Osteoblast (primary cell): ENCODE measurements around the gene GAS6. TPM values are rescaled to one million over a fixed set of nuclear protein-coding genes. Genes with fewer than 3 reads are reported as not detected.

Experiments
- DNase-seq: peaks from one replicate; pipeline ENCODE4 v3.0.0; 2011; ENCODE audit warnings: low spot score, mixed read lengths; ENCODE audit not compliant: insufficient read length; ENCODE audit errors: missing footprints
- H2AFZ ChIP-seq: 2 replicates; pipeline ENCODE4 v1.6.0; 2011; ENCODE audit warnings: mild to moderate bottlenecking, low read length
- H3K27ac ChIP-seq: 2 replicates; pipeline ENCODE4 v1.5.1; 2011; ENCODE audit warnings: mild to moderate bottlenecking, low read depth, low read length, moderate library complexity
- H3K27me3 ChIP-seq: 2 replicates; pipeline ENCODE4 v1.6.0; 2012; ENCODE audit warnings: mild to moderate bottlenecking, control low read depth, inconsistent platforms, low read length, moderate library complexity; ENCODE audit not compliant: insufficient read depth
- H3K36me3 ChIP-seq: 2 replicates; pipeline ENCODE4 v1.5.1; 2011; ENCODE audit warnings: mild to moderate bottlenecking, low read length, control low read depth, moderate library complexity; ENCODE audit not compliant: insufficient read depth
- H3K4me1 ChIP-seq: 2 replicates; pipeline ENCODE4 v1.5.1; 2011; ENCODE audit warnings: mild to moderate bottlenecking, low read length, control low read depth, moderate library complexity; ENCODE audit not compliant: insufficient read depth
- H3K4me2 ChIP-seq: 2 replicates; pipeline ENCODE4 v1.6.0; 2011; ENCODE audit warnings: mild to moderate bottlenecking, low read length; ENCODE audit not compliant: insufficient read depth
- H3K4me3 ChIP-seq: fragments of 200-600 bp; sonication (generic); 3 replicates; pipeline ENCODE4 v1.5.1; 2012; ENCODE audit warnings: mild to moderate bottlenecking, low read length, inconsistent platforms; ENCODE audit not compliant: insufficient read depth
- H3K79me2 ChIP-seq: 2 replicates; pipeline ENCODE4 v1.6.0; 2012; ENCODE audit warnings: mild to moderate bottlenecking, low read length, control low read depth, inconsistent platforms; ENCODE audit not compliant: insufficient read depth
- H3K9me3 ChIP-seq: 2 replicates; pipeline ENCODE4 v1.5.1; 2011; ENCODE audit warnings: low read depth, low read length, control low read depth
- H4K20me1 ChIP-seq: 2 replicates; pipeline ENCODE4 v1.6.0; 2012; ENCODE audit warnings: mild to moderate bottlenecking, low read length, control low read depth; ENCODE audit not compliant: insufficient read depth
- total RNA-seq: library from RNA; depleted of rRNA; stranded (reverse); fragments of >200 nt; gene quantifications from 2 replicates; pipeline ENCODE4 v1.2.3, GENCODE V29; 2012
- TF ChIP-seq, protein P1 (sequence below): IDR thresholded peaks from 2 replicates; pipeline ENCODE4 v1.5.1; 2011; ENCODE audit warnings: mild to moderate bottlenecking, low read depth, low read length, moderate library complexity; ENCODE audit errors: extremely low read depth

Gene GAS6
- total RNA-seq, 1 donor = 417 TPM

DNA sequence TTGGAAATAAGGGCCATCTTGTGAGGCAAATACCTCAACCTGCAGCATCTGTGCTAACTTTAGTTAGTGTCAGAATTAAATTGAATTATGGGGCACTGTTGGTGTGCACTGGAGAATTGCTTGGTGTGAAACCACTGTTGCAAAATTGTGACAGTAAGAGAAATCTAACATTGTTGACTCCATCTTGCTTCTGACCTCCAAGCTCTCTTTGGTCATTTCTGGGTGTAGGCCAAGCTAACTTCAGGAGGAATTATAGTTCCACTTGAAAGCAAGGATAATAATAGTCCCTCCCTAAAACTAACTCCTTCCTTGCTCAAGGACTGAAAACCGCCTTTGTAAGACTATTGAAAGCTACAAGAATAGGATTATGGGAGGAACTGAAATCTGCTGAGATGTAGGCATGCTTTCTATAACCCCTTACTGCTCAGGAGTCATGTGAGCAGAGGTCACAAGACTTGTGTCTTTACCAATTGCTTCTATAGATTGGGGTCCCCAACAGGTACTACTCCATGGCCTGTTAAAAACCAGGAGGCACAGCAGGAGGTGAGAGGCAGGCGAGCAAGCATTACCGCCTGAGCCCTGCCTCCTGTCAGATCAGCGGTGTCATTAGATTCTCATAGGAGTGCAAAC is 24.9 kb upstream of the GAS6 start:
- peak; percentile 38 for DNase-seq
- no peak overlapping the region for H2AFZ ChIP-seq
- no peaks in the 10 kb centered on the region for H3K27me3 ChIP-seq
- H3K4me2 ChIP-seq = no peak overlapping the region
- no peaks in the 10 kb centered on the region for H3K9me3 ChIP-seq
- no peaks in the 10 kb centered on the region for H4K20me1 ChIP-seq
- H3K27ac ChIP-seq = no peak overlapping the region
- TF ChIP-seq, protein P1, sequence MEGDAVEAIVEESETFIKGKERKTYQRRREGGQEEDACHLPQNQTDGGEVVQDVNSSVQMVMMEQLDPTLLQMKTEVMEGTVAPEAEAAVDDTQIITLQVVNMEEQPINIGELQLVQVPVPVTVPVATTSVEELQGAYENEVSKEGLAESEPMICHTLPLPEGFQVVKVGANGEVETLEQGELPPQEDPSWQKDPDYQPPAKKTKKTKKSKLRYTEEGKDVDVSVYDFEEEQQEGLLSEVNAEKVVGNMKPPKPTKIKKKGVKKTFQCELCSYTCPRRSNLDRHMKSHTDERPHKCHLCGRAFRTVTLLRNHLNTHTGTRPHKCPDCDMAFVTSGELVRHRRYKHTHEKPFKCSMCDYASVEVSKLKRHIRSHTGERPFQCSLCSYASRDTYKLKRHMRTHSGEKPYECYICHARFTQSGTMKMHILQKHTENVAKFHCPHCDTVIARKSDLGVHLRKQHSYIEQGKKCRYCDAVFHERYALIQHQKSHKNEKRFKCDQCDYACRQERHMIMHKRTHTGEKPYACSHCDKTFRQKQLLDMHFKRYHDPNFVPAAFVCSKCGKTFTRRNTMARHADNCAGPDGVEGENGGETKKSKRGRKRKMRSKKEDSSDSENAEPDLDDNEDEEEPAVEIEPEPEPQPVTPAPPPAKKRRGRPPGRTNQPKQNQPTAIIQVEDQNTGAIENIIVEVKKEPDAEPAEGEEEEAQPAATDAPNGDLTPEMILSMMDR = no peak
- H3K36me3 ChIP-seq = no peaks in the 10 kb centered on the region
- H3K79me2 ChIP-seq = no peaks in the 10 kb centered on the region
- H3K4me1 ChIP-seq = peaks cover 16% of the 10 kb centered on the region
- no peak overlapping the region for H3K4me3 ChIP-seq

DNA sequence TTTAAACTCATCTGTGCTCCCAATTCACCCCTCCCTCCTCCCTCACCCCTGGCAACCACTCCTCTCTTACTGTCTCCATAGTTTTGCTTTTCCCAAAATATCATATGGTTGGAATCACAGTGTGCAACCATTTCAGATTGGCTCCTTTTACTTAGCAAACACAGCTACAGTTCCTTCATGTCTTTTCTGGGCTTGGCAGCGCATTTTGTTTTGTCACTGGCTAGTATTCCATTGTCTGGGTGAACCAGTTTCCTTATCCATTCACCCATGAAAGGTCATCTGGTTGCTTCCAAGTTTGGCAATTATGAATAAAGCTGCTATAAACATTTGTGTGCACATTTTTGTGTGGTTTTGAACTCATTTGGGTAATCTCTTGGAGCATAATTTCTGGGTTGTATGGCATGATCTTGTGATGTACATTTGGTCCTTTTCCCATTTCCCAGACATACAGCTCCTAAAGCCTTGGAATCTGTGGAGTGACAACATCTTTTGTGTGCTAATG is 23.9 kb upstream of the GAS6 start:
- Histone ChIP-seq H3K27me3 (no peaks in the 10 kb centered on the region), H2AFZ (peak overlapping the region; percentile 19), H3K36me3 (no peaks in the 10 kb centered on the region), H3K4me2 (peak overlapping the region; percentile 6), H3K79me2 (no peaks in the 10 kb centered on the region), H3K27ac (no peak overlapping the region), H3K4me3 (no peak overlapping the region), H4K20me1 (no peaks in the 10 kb centered on the region), H3K9me3 (no peaks in the 10 kb centered on the region), H3K4me1 (peaks cover 16% of the 10 kb centered on the region)
- DNase-seq = peak; percentile 87
- TF ChIP-seq, protein P1 = no peak

DNA sequence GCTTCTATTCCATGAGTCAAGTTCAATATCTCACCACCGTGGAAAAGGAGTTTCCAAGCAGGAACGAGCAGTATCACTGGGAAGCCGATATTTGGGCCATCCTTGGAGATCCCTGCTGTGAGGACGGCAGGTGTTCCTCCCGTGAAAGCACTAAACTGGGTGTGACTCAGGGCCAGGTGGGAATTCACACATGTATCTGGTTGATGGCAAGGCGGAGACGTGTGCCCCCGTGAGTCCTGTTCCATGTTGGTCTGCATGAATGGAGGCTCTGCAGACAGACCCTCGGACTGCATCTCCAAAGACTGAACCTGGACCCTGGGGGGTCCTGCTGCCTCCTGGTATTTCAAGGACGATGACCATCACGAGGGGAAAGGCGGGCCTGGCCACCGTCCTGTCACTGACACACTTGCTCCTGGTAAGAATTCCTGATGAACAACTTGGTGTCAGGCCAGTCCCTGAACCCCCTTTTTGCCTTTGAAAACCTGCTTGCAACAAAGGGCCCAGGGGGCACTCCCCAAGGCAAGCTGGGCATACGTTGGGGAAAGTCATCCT is 22.8 kb upstream of the GAS6 start:
- Histone ChIP-seq H3K4me1 (peaks cover 23% of the 10 kb centered on the region), H3K27ac (no peak overlapping the region), H3K9me3 (no peaks in the 10 kb centered on the region), H3K4me3 (no peak overlapping the region), H4K20me1 (no peaks in the 10 kb centered on the region), H3K36me3 (no peaks in the 10 kb centered on the region), H3K79me2 (no peaks in the 10 kb centered on the region), H3K27me3 (no peaks in the 10 kb centered on the region), H3K4me2 (no peak overlapping the region), H2AFZ (no peak overlapping the region)
- no peak for DNase-seq
- TF ChIP-seq, protein P1 = no peak

DNA sequence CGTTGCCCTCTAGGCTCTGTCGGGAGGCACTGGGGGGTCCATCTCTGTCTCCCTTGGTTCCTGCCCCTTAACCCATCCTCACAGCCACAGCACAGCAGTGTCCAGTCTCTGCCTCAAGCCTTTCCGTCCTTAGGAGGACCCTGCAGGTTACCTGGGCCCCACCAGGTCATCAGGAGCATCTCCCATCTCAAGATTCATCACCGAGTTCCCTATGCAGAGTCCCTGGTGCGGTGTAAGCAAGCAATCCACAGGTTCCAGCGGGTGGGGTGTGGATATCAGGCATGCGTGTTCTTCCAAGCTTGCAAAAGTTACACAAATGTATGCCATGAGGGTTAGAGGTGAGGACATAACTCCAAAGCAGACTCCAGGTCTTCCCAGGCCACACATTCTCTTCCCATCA is 20.9 kb upstream of the GAS6 start:
- Histone ChIP-seq H3K4me3 (no peak overlapping the region), H3K4me2 (no peak overlapping the region), H3K4me1 (peaks cover 27% of the 10 kb centered on the region), H3K36me3 (no peaks in the 10 kb centered on the region), H3K9me3 (no peaks in the 10 kb centered on the region), H2AFZ (no peak overlapping the region), H3K27ac (no peak overlapping the region), H3K27me3 (no peaks in the 10 kb centered on the region), H4K20me1 (no peaks in the 10 kb centered on the region), H3K79me2 (no peaks in the 10 kb centered on the region)
- TF ChIP-seq, protein P1 = no peak
- peak; percentile 42 for DNase-seq
